Endothelial cell of umbilical vein (primary cell): Measurements from ENCODE around the gene IL10RB. TPM values are rescaled to one million over a fixed set of nuclear protein-coding genes. Genes with fewer than 3 reads are reported as not detected.

Experiments
- BruUV-seq: library from RNA; stranded (reverse); fragments of 400-500 nt; replicated peaks from 2 replicates; lab custom pipeline; 2021; lab: Mats Ljungman, UMichigan
- CTCF ChIA-PET: fragments of 300-600, 350-600 bp; sonication (Branson Sonifier 250); formaldehyde crosslinking; loops from one replicate; lab custom pipeline; 2021; ENCODE audit warnings: antibody characterized with exemption, inconsistent platforms; lab: Charles Lee
- POLR2A ChIA-PET: fragments of 300-600, 350-600 bp; sonication (Branson Sonifier 250); formaldehyde crosslinking; loops from one replicate; lab custom pipeline; 2021; ENCODE audit warnings: antibody characterized with exemption, inconsistent platforms; lab: Charles Lee
- DNase-seq: peaks from one replicate; pipeline ENCODE4 v3.0.0-alpha.2; 2011; ENCODE audit warnings: low read depth, low spot score
- FAIRE-seq: peaks from 2 replicates; lab custom pipeline; 2011; peaks lifted over from hg19 to GRCh38; lab: Jason Lieb, UNC
- H2AFZ ChIP-seq: 2 replicates; pipeline ENCODE4 v1.6.0; 2012; ENCODE audit warnings: low read depth, low read length, control low read depth, inconsistent platforms
- H3K27ac ChIP-seq: 2 replicates; pipeline ENCODE4 v1.5.1; 2011; ENCODE audit warnings: low read depth, mild to moderate bottlenecking, control low read depth, low read length, moderate library complexity; ENCODE audit not compliant: insufficient read depth
- H3K27me3 ChIP-seq, 2 experiments: 2 replicates each; pipeline versions ENCODE4 v1.6.0 to v1.6.1; 2011; ENCODE audit warnings: low read length in 2 of 2, mixed read lengths in 1 of 2; ENCODE audit not compliant: control insufficient read depth in 2 of 2, insufficient read depth in 2 of 2
- H3K36me3 ChIP-seq, 2 experiments: 2 replicates in 1 of 2; 3 replicates in 1 of 2; pipeline ENCODE4 v1.5.1; 2011; ENCODE audit warnings: low read length in 2 of 2, mild to moderate bottlenecking in 1 of 2, moderate library complexity in 1 of 2; ENCODE audit not compliant: control insufficient read depth in 2 of 2, insufficient read depth in 2 of 2; ENCODE audit errors: extremely low read depth in 1 of 2
- H3K4me1 ChIP-seq: 3 replicates; pipeline ENCODE4 v1.5.1; 2011; ENCODE audit warnings: mild to moderate bottlenecking, low read length; ENCODE audit not compliant: control insufficient read depth, insufficient read depth; ENCODE audit errors: extremely low read depth
- H3K4me2 ChIP-seq: 2 replicates; pipeline ENCODE4 v1.6.1; 2011; ENCODE audit warnings: low read length, control low read depth, mixed read lengths; ENCODE audit not compliant: insufficient read depth
- H3K4me3 ChIP-seq, 3 experiments: fragments of 200-600 bp in 1 of 3; sonication (generic), shearing (Covaris generic) in 1 of 3; replicated peaks in 1 of 3; 2 replicates each; pipeline ENCODE4 v1.5.1; 2011 to 2016; ENCODE audit warnings: control low read depth in 3 of 3, low read length in 3 of 3, mild to moderate bottlenecking in 2 of 3, inconsistent platforms in 1 of 3, low read depth in 1 of 3, moderate library complexity in 1 of 3; ENCODE audit not compliant: insufficient read depth in 1 of 3
- H3K79me2 ChIP-seq: 2 replicates; pipeline ENCODE4 v1.6.0; 2012; ENCODE audit warnings: low read length, inconsistent platforms; ENCODE audit not compliant: control insufficient read depth, insufficient read depth
- H3K9ac ChIP-seq: replicated peaks from 2 replicates; pipeline ENCODE3; 2011; ENCODE audit warnings: low read length, control low read depth; ENCODE audit not compliant: insufficient read depth; ENCODE audit errors: extremely low read depth
- H3K9me1 ChIP-seq: replicated peaks from 3 replicates; pipeline ENCODE4 v1.6.0; 2011; ENCODE audit warnings: mild to moderate bottlenecking, low read length; ENCODE audit not compliant: control insufficient read depth, insufficient read depth; ENCODE audit errors: extremely low read depth
- H3K9me3 ChIP-seq: replicated peaks from 2 replicates; pipeline ENCODE4 v1.5.1; 2012; ENCODE audit warnings: low read length, inconsistent platforms; ENCODE audit not compliant: control insufficient read depth, insufficient read depth
- H4K20me1 ChIP-seq: replicated peaks from 2 replicates; pipeline ENCODE3; 2011; ENCODE audit warnings: mild to moderate bottlenecking, low read length; ENCODE audit not compliant: control insufficient read depth, insufficient read depth; ENCODE audit errors: extremely low read depth
- EZH2 ChIP-seq: IDR thresholded peaks from 2 replicates; pipeline ENCODE4 v1.6.1; 2012; ENCODE audit warnings: borderline replicate concordance, low read depth, mild to moderate bottlenecking, moderate library complexity, low read length, inconsistent platforms; ENCODE audit not compliant: severe bottlenecking
- FOS ChIP-seq: IDR thresholded peaks from 2 replicates; pipeline ENCODE4 v1.6.1; 2011; ENCODE audit warnings: mild to moderate bottlenecking, low read length, moderate library complexity, borderline replicate concordance; ENCODE audit not compliant: insufficient read depth
- GATA2 ChIP-seq: IDR thresholded peaks from 2 replicates; pipeline ENCODE4 v1.7.0; 2011; ENCODE audit warnings: low read depth, mild to moderate bottlenecking, moderate library complexity, mixed read lengths, low read length; ENCODE audit not compliant: insufficient read length, insufficient read depth
- JUN ChIP-seq: IDR thresholded peaks from 2 replicates; pipeline ENCODE4 v1.6.1; 2011; ENCODE audit warnings: borderline replicate concordance, low read depth; ENCODE audit not compliant: insufficient read length, insufficient read depth
- MYC ChIP-seq: IDR thresholded peaks from one replicate; pipeline ENCODE4 v1.6.1; 2011; ENCODE audit warnings: mild to moderate bottlenecking, low read depth, low read length
- POLR2A ChIP-seq: IDR thresholded peaks from 2 replicates; pipeline ENCODE4 v1.6.1; 2012; ENCODE audit warnings: low read depth, mild to moderate bottlenecking, control low read depth, low read length
- POLR2AphosphoS5 ChIP-seq: IDR thresholded peaks from 2 replicates; pipeline ENCODE4 v1.6.1; 2012; ENCODE audit warnings: low read depth, mild to moderate bottlenecking, control low read depth, low read length, moderate library complexity; ENCODE audit not compliant: insufficient read depth
- dilution Hi-C: fragments of 300-500 bp; cut with MboI; formaldehyde crosslinking; loops from one replicate; pipeline ENCODE4 v1.15.0; 2019; ENCODE audit warnings: low sequenced_read_pairs; ENCODE audit not compliant: extremely low pct_ligation_motif_present
- intact Hi-C: fragments of 100-400 bp; cut with micrococcal nuclease; formaldehyde crosslinking; loops from one replicate; pipeline ENCODE4 v1.10.0; 2022
- polyA plus RNA-seq, 4 experiments: library from polyadenylated mRNA; depleted of rRNA in 3 of 4; stranded (reverse) in 3 of 4; unstranded in 1 of 4; fragments of >200 nt; gene quantifications; 2 replicates each; pipeline versions ENCODE4 v1.2.1 to v1.2.3, GENCODE V29; 2011 to 2012; ENCODE audit warnings: missing spikeins in 1 of 4
- total RNA-seq: library from RNA; stranded (reverse); gene quantifications from 2 replicates; pipeline ENCODE4 v1.2.3, GENCODE V29; 2021
- TF ChIP-seq, protein P1 (sequence below), 2 donors: IDR thresholded peaks; 1 replicate in 1 of 2; 2 replicates in 1 of 2; pipeline ENCODE4 v1.5.1; 2011; ENCODE audit warnings: low read length in 2 of 2, mild to moderate bottlenecking in 2 of 2, moderate library complexity in 2 of 2, control low read depth in 1 of 2, inconsistent platforms in 1 of 2, low read depth in 1 of 2; ENCODE audit not compliant: insufficient read depth in 1 of 2; ENCODE audit errors: extremely low read depth in 1 of 2
- TF ChIP-seq, protein P2 (sequence below): IDR thresholded peaks from 2 replicates; pipeline ENCODE4 v1.6.1; 2011; ENCODE audit not compliant: insufficient read depth, insufficient read length

IL10RB gene
- total and polyA plus RNA-seq, 2 donors (not counting 3 experiments of a cell fraction or from before 2014, with no cell fraction given), result 21.9 to 31.4 TPM

DNA sequence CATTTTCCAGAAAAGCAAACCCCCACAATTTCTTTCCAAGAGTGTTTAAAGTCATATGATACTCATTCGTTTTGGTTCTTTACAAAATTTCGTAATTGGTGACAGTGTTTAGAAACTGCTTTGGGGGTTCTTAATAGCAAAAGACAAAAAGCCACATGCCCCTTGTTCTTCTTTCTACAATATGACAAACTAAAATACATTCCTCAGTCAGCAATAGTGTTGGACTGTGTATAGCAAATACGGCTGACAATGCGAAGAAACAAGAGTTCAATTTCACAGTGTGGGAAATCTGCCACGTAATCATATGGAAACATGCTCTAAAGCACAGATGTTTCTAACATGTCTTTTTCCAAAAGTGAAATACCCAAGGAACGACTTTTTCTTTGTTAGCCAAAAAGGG, 51.0 kb downstream of the IL10RB start:
- H3K4me3 ChIP-seq, result no peak overlapping the region

More for the DNA sequence above, 51.0 kb downstream of the IL10RB start:
- FAIRE-seq, result no peak
- no peaks in the 10 kb centered on the region for H3K36me3 ChIP-seq
- H3K9me3 ChIP-seq, result no peaks in the 10 kb centered on the region
- no peaks in the 10 kb centered on the region for H3K9me1 ChIP-seq
- intact Hi-C loops, result no loop called here
- TF ChIP-seq FOS (no peak), MYC (no peak), JUN (no peak), GATA2 (no peak), POLR2A (no peak), EZH2 (no peak), POLR2AphosphoS5 (no peak)
- TF ChIP-seq, protein P1, sequence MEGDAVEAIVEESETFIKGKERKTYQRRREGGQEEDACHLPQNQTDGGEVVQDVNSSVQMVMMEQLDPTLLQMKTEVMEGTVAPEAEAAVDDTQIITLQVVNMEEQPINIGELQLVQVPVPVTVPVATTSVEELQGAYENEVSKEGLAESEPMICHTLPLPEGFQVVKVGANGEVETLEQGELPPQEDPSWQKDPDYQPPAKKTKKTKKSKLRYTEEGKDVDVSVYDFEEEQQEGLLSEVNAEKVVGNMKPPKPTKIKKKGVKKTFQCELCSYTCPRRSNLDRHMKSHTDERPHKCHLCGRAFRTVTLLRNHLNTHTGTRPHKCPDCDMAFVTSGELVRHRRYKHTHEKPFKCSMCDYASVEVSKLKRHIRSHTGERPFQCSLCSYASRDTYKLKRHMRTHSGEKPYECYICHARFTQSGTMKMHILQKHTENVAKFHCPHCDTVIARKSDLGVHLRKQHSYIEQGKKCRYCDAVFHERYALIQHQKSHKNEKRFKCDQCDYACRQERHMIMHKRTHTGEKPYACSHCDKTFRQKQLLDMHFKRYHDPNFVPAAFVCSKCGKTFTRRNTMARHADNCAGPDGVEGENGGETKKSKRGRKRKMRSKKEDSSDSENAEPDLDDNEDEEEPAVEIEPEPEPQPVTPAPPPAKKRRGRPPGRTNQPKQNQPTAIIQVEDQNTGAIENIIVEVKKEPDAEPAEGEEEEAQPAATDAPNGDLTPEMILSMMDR (IDR thresholded peaks at IDR 0.05; ENCODE audit: extremely low read depth in 1 of 2, insufficient read depth in 1 of 2, low read depth in 1 of 2, low read length in 2 of 2), result no peak
- TF ChIP-seq, protein P2, sequence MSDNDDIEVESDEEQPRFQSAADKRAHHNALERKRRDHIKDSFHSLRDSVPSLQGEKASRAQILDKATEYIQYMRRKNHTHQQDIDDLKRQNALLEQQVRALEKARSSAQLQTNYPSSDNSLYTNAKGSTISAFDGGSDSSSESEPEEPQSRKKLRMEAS, result no peak
- no peaks in the 10 kb centered on the region for H4K20me1 ChIP-seq
- no peak overlapping the region for H3K27ac ChIP-seq
- H2AFZ ChIP-seq, result no peak overlapping the region
- no peak for DNase-seq
- H3K4me2 ChIP-seq, result no peak overlapping the region
- CTCF ChIA-PET, result interaction anchor here (1.2 kb wide), 1 partner anchor 31 kb away, joined by 4 read pairs; no protein-coding TSS in a partner anchor
- no peaks in the 10 kb centered on the region for H3K79me2 ChIP-seq
- dilution Hi-C loops, result no loop called here
- H3K27me3 ChIP-seq, result peaks cover 28 to 29% of the 10 kb centered on the region in 2 experiments
- POLR2A ChIA-PET, result no interaction called here
- no peak overlapping the region for H3K9ac ChIP-seq
- BruUV-seq, result no TSS peak
- no peaks in the 10 kb centered on the region for H3K4me1 ChIP-seq
